Stimulated activated CD4-positive, alpha-beta T cell treated with anti-CD3 and anti-CD28 coated beads, Interleukin-12 subunit alpha, Interleukin-12 subunit beta, amount 100 ng/mL, for 4 hours (primary cell): ENCODE measurements around the gene SMOC1.

Experiments used
- DNase-seq: peaks from one replicate; pipeline ENCODE4 v3.0.0-alpha.2; 2020

Gene SMOC1

GRCh38 chr14:70013271-70013873 lies 134.2 kb downstream of the SMOC1 start:
- peak; percentile 8 for DNase-seq

DNA sequence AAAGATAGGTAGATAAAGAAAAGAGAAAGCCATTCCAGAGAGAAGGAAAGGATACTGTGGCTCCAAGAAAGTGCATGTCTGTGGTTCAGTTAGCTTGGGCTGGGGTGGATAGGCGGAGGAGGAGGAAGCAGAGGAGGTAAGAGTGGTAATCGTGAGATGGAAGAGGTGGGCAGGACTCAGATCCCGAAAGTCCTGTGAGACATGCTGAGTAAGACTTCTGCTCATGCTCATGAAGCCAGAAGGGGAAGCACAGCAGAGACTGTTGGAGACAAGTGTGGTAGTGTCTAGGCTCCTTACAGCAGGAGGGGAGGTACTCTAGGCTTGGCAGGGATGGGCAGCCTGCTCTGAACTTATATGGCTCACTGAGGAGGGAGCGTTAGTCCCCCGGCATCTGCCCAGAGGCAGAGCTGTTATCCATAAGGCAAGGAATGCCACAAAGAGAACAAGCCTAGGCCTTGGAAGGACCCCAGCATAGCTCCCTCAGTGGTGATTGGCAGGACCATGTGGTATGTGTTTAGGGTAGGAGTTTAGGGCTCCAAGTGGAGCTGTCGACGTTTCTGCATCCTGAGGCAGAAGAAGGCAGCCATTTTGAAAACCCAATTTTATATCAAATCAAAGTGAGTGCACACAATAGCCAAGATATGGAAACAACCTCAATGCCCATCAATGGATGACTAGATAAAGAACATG lies 135.3 kb downstream of the SMOC1 start:
- DNase-seq, result no peak

GRCh38 chr14:70018230-70018629 lies 139.0 kb downstream of the SMOC1 start:
- no peak for DNase-seq

DNA sequence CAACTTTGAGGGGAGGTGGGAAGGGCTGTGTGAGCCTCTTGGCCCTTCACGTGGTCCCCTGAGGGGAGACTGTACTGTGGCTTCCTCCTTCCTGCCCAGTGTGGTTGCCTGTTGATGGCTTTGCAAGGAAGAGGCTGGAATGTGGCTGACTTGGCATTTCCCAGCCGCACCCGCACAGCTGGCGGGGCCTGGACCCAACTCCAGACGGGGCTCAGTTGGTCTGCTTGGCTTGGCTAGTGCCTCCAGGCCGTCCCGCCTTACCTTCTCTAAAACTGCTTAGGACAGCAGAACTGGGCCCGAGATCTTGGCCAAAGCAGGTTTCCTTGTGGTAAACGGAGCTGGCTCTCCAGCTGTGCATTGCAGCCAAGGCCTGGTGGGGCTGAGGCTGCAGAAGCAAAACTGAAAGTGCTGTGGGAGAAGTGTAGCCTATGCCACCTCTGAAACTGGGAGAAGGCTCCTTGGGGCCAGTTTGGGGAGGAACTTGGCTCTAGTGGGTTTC lies 139.5 kb downstream of the SMOC1 start:
- DNase-seq, result no peak

DNA sequence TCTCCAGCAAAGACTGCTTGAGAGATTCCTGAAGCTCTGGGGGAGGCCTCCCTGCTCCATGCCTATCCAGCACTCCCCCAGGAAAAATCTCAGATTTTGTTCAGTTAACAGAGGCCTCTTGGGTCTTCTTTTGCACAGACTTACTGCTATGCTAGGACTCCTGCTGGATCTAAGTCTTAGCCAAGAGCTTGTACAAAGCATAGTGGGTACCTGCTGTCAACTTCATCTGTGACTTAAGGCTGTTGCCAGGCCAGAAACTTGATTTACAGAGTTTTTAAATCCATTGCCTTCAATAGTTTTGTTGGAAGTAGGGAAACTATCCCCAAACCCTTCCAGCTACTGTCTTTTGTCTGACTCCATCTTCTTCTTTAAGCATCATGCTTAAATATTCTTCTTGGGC lies 140.5 kb downstream of the SMOC1 start:
- DNase-seq, result no peak

DNA sequence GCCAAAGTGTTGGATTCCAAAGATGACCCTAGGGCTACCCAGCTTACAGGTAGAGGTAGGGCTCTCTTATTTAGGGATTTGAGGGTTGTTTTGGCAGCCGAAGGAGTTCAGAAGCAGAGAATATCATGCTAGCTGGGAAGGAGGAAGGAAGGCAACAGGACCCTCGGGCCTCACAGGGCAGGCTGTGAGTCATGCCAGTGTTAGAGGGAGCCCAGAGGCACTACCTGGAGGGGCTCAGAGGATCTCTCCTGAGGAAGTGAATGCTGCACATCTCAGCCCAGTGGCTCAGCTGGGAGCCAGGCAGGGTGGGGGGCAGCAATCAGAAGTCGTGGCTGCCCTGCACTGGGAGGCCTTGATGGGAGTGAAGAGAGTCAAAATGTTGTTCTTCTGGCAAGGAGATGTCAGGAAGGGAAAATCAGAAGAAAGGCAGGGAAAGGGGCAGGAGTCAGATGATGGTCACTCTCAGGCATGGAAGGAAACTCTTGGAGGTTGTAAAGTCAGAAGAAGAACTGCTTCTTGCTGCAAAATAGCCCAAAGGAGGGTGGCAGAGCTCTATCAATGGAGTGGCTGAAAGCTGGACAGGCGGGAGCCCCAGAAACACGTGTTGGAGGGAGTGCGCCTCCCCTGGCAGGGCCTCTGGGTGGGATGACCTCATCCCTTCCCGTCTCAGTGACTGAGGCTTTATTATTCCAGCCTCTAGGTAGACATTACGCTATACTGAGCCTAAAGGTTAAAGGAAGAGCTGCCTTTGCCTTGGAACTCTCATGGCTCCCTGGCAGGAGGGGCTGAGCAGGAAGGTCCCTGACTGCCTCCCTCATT lies 141.3 kb downstream of the SMOC1 start:
- DNase-seq, result no peak

DNA sequence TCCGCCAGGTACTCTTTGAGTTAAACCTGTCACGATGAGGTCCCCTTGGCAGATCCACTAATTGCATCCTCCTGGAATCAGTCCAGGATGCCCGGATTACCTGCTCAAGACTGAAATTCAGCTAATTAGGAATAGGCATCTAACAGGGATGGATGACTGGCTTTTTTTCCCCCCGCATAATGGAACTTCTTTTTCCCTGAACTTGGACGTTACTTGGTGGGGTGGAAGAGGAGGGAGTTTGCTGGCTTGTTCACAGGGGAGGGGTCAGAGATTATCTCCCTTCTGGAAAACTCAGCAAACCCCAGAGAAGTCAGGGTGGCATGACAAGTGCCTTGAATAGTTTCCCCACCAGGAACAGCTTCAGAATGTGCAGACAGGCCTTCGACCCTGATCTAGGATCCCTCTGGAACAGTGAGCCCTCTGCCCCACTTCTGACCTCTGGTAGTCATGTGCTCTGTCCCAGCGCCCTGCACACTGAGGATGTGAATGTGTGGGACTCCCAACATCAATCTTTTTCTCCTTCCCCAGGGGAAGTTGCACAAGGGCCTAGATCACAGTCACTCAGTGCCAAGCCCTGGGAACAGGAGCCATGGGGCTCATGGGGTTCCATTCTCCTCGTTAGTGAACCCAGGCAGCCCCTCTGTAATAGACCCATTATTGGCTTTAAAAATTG lies 142.5 kb downstream of the SMOC1 start:
- no peak for DNase-seq

- no peak for DNase-seq
Observed at GRCh38 chr14:70022771-70023445, 143.7 kb downstream of the SMOC1 start.

- DNase-seq, result no peak
Observed at GRCh38 chr14:70023871-70024270, 144.7 kb downstream of the SMOC1 start.

GRCh38 chr14:70027785-70028428 lies 148.7 kb downstream of the SMOC1 start:
- DNase-seq, result peak; percentile 65

DNA sequence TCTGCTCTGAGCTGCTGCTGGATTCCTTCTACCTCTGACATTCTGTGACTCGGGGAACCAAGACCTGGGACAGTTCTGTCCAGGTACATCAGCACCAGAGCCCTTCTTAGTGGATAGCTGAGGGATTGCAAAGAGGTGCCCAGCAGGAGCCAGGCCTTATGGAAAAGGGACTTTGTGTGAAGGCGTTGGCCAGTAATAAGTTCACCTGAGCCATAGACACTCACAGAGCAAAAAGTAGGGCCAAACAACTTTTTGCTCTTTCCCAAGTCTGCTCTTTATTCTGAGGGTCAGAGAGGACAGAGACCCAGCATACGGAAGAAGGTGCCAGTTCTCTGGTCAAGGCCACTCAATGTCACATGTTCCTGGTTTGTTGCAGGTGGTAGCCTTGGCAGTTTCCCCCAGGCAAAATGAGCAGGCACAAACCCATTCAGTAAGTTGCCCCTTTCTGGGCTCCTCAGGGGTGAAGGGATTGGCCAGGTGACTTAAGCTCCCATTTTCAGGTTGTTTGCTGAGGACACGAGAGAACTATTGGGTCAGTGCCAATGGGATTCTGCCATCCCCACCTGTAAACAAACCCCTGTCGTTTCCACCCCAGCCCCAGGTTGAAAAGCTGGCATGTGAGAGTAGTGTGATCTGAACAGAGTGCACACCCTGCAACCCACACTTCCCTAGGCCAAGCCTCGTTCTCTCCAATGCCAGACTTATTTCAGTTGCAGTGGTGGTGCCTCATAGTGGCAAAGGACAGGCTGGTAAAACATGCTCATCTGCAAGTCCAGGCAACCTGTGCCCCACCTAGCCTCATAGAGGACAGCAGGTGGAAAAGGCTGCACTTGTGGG lies 150.3 kb downstream of the SMOC1 start:
- DNase-seq, result no peak

DNA sequence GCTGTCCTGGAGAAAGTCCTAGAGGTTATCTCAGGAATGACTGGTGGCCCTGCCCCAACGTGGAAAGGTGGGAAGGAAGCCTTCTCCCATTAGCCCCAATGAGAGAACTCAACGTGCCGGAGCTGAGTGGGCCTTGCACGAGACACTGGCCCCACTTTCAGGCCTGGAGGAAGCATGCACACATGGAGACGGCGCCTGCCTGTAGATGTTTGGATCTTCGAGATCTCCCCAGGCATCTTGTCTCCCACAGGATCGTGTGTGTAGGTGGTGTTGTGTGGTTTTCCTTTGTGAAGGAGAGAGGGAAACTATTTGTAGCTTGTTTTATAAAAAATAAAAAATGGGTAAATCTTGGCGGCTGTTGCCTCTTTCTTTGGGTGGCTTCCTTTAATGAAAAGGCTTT lies 152.8 kb downstream of the SMOC1 start:
- DNase-seq, result no peak

DNA sequence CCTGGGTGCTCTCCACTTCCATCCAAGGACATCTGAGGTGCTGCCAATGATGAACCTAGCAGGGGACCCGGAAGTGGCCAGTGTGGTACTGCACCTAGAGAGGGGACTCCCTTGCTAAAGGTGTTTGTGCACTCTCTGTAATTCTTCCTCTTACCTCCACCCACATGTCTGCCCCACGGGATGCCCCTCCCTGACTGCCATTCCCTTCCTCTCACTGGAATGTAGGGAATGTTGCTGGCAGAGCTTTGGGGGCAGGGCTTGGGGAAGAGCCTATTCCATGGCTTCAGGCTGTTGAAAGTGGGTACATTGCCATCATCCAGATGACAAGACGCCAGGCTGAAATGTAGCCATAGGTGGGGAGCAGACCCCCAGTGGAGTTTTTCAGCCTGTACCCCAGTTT lies 153.2 kb downstream of the SMOC1 start:
- no peak for DNase-seq

DNA sequence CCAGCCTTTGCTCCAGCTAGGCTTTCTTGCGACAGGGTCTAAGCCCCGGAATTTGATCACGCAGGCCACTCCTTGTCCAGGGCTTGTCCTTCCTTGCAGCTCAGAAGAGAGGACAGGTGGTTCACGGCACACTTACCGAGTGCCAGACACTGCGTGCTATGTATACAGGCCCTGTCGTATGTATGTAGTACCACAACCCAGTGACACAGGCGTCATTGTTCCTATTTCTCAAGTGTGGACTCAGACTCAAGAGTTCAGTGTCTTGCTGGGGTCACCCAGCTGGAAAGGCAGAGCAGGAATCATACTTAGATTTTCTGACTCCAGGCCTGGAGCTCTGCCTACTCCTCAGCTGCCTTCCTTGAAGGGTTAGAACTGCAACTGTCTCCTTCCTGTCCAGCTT lies 153.9 kb downstream of the SMOC1 start:
- no peak for DNase-seq

DNA sequence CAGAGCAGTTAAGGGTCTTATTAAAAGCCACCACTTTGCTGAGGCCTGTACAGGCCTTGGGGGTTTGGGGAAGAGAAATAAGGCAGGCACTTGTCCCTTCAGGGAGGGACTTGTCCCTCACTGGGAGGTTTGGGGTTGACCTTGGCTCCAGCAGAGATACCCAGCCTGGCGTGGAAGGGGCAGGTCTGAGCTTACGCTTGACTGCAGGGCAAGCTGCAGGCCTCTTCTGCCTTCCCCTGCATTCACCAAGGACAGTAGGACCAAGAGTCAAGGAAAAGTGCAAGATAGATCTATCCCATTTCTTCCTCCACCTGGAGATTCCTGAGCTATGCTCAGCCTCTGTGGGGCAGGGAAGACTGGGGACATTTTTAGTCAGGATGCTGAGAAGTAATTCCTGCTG lies 154.3 kb downstream of the SMOC1 start:
- no peak for DNase-seq

GRCh38 chr14:70034257-70034656 lies 155.0 kb downstream of the SMOC1 start:
- no peak for DNase-seq

DNA sequence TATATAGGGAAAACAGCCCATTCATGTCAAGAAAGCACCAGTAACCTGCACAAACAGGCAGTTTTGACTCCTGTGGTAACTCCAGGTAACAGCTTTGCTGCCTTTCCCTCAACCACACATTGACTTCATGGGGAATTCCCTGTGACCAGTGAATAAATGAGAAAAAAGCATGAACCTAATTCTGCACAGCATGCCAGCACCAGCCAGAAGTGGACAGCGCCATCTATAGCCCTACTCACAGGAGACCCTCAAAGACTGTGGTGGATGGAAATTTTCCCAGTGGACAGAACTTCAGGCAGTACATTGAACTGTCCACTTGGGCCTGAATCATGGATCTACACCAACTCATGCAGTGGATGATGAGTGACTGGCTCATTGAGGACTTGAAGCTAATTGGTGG lies 157.4 kb downstream of the SMOC1 start:
- DNase-seq, result no peak

- no peak for DNase-seq
Observed at GRCh38 chr14:70043001-70043400, 163.8 kb downstream of the SMOC1 start.

DNA sequence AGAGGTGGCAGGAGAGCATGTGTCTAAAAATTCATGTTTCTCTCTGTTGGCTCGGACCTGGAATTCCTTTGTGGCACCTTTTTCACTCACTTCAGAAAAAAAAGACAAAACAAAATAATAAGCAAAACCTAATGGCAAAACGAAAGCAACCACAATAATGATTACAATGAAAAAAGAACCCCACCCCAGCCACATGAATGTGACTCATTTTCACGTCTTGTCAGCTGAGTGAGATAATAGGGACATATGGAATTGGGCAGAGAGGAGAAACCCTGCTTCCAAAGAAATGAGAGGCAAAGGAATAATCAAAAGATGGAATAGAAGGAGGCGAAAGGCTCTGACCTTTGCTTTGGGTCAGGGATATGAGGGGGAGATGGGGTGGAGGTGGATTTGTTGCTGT lies 166.1 kb downstream of the SMOC1 start:
- DNase-seq, result no peak

GRCh38 chr14:70045844-70046535 lies 166.8 kb downstream of the SMOC1 start:
- no peak for DNase-seq
